ENCODE data around the gene IL18R1.

DNA sequence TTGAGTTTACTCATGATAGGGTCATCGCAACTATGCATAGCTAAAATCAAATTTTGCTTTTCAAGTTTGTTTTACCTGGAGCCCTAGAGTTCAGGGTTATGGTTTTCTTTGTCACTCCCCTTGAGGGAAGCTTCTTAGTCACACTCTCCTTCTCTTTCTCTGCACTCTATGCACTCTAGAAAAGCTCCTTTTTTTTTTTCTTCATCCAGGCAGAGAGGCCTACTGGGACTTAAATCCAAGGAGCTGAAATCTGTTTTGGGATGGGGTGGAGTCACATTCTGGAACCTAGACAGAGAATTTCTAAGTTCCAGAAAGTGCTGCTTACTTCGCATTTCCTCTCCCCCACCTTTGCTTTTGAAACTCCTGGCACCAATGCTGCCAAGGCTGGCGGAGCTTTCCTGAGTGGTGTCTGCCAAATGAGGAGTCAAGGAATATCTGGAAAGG is 19.1 kb upstream of the IL18R1 start:
- TF ChIP-seq, protein P1, sequence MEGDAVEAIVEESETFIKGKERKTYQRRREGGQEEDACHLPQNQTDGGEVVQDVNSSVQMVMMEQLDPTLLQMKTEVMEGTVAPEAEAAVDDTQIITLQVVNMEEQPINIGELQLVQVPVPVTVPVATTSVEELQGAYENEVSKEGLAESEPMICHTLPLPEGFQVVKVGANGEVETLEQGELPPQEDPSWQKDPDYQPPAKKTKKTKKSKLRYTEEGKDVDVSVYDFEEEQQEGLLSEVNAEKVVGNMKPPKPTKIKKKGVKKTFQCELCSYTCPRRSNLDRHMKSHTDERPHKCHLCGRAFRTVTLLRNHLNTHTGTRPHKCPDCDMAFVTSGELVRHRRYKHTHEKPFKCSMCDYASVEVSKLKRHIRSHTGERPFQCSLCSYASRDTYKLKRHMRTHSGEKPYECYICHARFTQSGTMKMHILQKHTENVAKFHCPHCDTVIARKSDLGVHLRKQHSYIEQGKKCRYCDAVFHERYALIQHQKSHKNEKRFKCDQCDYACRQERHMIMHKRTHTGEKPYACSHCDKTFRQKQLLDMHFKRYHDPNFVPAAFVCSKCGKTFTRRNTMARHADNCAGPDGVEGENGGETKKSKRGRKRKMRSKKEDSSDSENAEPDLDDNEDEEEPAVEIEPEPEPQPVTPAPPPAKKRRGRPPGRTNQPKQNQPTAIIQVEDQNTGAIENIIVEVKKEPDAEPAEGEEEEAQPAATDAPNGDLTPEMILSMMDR (IDR thresholded peaks at IDR 0.05; ENCODE audit: low read depth, low read length) = no peak
- no peak for TF ChIP-seq POLR2A (IDR thresholded peaks at IDR 0.05; ENCODE audit: extremely low read depth, insufficient read length)
- TF ChIP-seq, protein P2, sequence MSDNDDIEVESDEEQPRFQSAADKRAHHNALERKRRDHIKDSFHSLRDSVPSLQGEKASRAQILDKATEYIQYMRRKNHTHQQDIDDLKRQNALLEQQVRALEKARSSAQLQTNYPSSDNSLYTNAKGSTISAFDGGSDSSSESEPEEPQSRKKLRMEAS (IDR thresholded peaks at IDR 0.05; ENCODE audit: low read depth, low read length) = no peak
